GM19468 (cell line): ENCODE measurements around the gene CDC42EP1.
"Not testable (repeated sequence)": the region's sequence is repeated elsewhere in the genome, so short reads cannot be mapped to it uniquely, and the experiment has no call there.

Experiments used
- ATAC-seq: cut with Tn5 transposase; IDR thresholded peaks from one replicate; pipeline ENCODE4 v1.9.1; 2021; ENCODE audit warnings: mild to moderate bottlenecking, moderate library complexity, moderate number of reproducible peaks; ENCODE audit not compliant: unreplicated experiment; ENCODE audit errors: extremely low read depth

CDC42EP1 gene

GRCh38 chr22:37607935-37608476 lies 47.7 kb downstream of the CDC42EP1 start:
- ATAC-seq = peak; percentile 4

- ATAC-seq = peak; percentile 59
These were observed 48.4 kb downstream of the CDC42EP1 start, which contains the start of gene GGA1 for GRCh38 chr22:37608477-37609239. Gene GGA1, plus strand, starts transcription at chr22:37608834. Its CDS starts 27 bp downstream, at chr22:37608861.

- no peak for ATAC-seq
These were observed 49.2 kb downstream of the CDC42EP1 start for GRCh38 chr22:37609240-37610152.

- not testable (repeated sequence) for ATAC-seq
These were observed 49.8 kb downstream of the CDC42EP1 start for GRCh38 chr22:37610153-37610475.

GRCh38 chr22:37610480-37611129 lies 50.3 kb downstream of the CDC42EP1 start:
- ATAC-seq = no peak

- no peak for ATAC-seq
These were observed 50.9 kb downstream of the CDC42EP1 start for GRCh38 chr22:37611207-37611606.

GRCh38 chr22:37616201-37617083 lies 56.2 kb downstream of the CDC42EP1 start:
- ATAC-seq = no peak

- no peak for ATAC-seq
These were observed 57.2 kb downstream of the CDC42EP1 start for GRCh38 chr22:37617431-37617830.

GRCh38 chr22:37618072-37618656 lies 57.9 kb downstream of the CDC42EP1 start:
- ATAC-seq = no peak

- ATAC-seq = no peak
These were observed 58.4 kb downstream of the CDC42EP1 start for GRCh38 chr22:37618674-37619073.
